GM18951 (cell line): ENCODE data around the gene ARFGAP3.

ENCODE experiments used
- POLR2A ChIP-seq: IDR thresholded peaks from 4 replicates; pipeline ENCODE4 v1.6.1; 2011; ENCODE audit warnings: mild to moderate bottlenecking; ENCODE audit not compliant: insufficient read length, insufficient read depth; ENCODE audit errors: extremely low read depth
- in situ Hi-C: fragments of 300-500 bp; cut with MboI; formaldehyde crosslinking; loops from one replicate; pipeline ENCODE4 v1.12.0; 2022; ENCODE audit warnings: low sequenced_read_pairs, mixed read lengths, inconsistent platforms; ENCODE audit not compliant: unreplicated experiment

The ARFGAP3 gene

DNA sequence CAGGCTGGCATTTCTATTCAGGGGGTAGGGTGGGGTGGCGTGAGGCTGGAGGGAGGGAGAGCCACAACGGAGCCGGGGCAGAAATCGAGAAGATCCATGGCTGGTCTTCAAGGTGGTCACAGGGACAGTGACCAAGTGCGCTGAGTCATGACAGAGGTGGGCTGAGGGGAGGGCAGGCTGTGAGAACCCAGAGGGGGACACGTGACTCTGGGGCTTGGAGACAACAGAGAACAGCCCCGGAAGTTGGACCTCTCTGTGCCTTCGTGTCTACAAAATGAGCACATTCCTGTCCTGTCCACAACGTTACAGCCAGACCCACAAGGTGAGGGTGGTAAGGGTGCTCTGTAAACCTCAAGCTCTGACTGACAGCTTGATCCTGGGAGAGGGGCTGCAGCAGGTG is 35.1 kb upstream of the ARFGAP3 start:
- in situ Hi-C loops, result no loop called here
- no peak for TF ChIP-seq POLR2A

DNA sequence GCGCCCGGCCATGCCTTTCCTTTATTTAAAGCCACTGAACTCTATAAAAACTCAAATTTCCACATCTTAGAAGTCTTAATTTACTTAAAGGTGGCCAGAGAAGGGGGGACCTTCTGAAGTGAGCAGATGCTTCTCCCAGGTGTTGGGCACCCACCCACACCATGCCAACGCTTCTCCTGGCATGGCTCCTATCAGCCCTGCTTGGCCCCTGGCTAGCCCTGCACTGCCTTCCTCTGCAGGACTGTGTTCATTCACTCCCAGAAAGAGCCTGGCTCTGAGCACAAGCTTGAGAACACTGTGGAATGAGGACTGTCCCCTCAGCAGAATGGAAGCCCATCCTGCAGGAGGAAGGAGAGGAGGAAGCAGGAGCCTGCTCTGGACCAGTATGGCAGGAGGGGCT is 34.6 kb upstream of the ARFGAP3 start:
- no peak for TF ChIP-seq POLR2A
- in situ Hi-C loops, result no loop called here

DNA sequence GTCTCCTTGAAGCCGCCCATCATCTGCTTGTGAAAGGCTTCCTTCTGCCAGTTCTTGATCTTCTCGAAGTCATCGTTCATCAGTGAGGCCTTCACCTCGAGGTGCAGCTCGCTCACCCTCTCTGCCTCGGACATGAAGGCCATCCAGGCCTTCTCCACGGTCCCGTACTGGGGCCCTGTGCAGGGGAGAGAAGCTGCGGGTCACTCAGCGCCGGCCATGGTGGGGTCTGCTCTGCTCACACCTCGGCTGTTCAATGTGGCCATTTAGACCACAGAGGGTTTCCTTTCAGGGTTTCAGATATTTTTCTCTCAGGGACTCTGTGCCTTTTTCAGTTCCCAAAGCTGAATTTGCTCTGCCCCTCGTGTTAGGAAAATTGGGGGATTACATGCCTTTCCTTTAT is 33.9 kb upstream of the ARFGAP3 start:
- in situ Hi-C loops, result no loop called here
- TF ChIP-seq POLR2A, result no peak

DNA sequence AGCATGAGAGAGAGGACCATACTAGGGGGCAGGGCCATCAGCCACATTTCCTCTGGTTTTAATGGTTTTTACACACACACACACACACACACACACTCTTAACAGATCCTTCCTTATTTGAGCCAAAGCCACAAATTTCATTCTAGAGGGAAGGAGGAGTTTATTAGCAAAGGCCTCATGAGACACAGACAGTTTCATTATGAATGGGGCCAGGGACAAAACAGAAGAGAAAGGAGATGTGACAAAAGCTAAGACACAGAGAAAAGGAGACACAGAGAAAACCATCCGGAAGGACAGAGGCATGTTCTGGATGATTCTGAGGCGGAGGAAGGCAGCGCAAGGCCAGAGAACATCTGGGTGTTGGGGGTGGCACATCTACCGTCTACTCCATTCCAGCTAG is 32.2 kb upstream of the ARFGAP3 start:
- TF ChIP-seq POLR2A, result peak; percentile 21
- in situ Hi-C loops, result no loop called here

- TF ChIP-seq POLR2A, result no peak
- in situ Hi-C loops, result no loop called here
Observed at GRCh38 chr22:42887523-42888507, 30.7 kb upstream of the ARFGAP3 start.

GRCh38 chr22:42887120-42887519 is 30.0 kb upstream of the ARFGAP3 start:
- in situ Hi-C loops, result no loop called here
- no peak for TF ChIP-seq POLR2A

- in situ Hi-C loops, result no loop called here
- no peak for TF ChIP-seq POLR2A
Observed at GRCh38 chr22:42885446-42885845, 28.4 kb upstream of the ARFGAP3 start.

DNA sequence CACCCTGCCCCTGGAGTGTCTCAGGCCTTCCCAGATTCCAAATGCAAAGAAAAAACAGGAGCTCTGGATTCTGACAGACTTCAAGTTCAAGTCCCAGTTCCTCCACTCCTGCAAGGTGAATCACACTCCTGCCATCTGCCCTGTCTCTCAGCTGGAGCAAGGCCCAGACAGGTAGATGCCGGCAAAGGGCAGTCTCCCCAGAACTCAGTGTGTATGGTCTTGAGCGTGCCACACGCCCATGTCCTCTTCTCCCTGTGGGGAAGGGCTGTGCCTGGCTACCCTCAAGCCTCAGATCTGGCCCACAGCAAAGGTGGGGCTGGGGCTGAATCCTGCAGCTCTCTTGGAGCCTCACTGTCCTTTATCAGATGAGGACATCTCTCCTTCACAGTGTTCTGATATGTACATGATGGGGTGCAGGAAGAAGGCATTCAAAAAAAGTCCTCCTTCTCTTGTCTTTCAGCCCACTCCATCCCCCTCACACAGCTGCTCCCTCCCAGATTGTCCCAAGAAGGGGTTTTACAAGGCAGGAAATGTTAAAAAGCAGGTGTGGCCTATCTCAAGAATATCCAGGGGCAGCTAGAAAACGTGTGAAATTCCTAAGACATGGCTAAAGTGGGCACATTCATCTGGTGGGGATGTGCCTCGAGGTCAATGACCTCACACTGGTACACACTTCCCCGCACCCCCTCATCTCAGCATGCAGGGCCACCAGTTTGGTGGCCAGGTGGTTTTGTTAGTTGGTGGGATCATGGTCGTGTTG is 27.7 kb upstream of the ARFGAP3 start:
- TF ChIP-seq POLR2A, result no peak
- in situ Hi-C loops, result no loop called here

GRCh38 chr22:42883970-42884369 is 26.9 kb upstream of the ARFGAP3 start:
- in situ Hi-C loops, result no loop called here
- no peak for TF ChIP-seq POLR2A

- no peak for TF ChIP-seq POLR2A
- in situ Hi-C loops, result no loop called here
Observed at GRCh38 chr22:42883121-42883520, 26.0 kb upstream of the ARFGAP3 start.

- no peak for TF ChIP-seq POLR2A
- in situ Hi-C loops, result no loop called here
Observed at GRCh38 chr22:42881982-42882656, 25.0 kb upstream of the ARFGAP3 start.

GRCh38 chr22:42881298-42881697 is 24.2 kb upstream of the ARFGAP3 start:
- TF ChIP-seq POLR2A, result no peak

DNA sequence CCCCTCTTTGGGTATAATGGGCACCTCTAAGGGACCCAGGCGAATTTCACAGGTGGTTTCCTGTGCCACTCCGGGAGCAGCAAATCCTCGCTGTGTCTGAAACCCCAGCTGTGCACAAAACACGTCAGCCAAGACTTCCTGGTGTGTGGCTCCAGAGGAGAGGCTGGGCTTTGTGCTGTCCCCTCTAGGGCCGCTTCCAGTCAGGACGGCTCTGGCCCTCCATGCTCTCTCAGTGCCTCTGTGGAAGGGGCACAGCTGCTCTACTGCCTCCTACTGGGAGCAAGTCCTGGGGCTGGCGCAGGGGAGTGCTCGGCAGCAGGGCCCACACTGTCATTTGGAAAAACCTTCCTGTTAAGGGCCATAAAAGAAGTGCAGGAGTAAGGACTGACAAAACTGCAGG is 23.7 kb upstream of the ARFGAP3 start:
- in situ Hi-C loops, result no loop called here
- TF ChIP-seq POLR2A, result no peak

More at GRCh38 chr22:42881298-42881697, 24.2 kb upstream of the ARFGAP3 start:
- in situ Hi-C loops, result no loop called here
